ENCODE measurements around the gene FAM180A.

The FAM180A gene

GRCh38 chr7:135681762-135682161 lies 66.9 kb downstream of the FAM180A start:
- no peak for DNase-seq (ENCODE audit: low spot score)
